ENCODE data around the gene FBLN5. TPM values are rescaled to one million over a fixed set of nuclear protein-coding genes. Genes with fewer than 3 reads are reported as not detected.

The FBLN5 gene
- total and polyA plus RNA-seq, 9 of the 15 experiments (the other 6 are each of a cell fraction or from before 2014, with no cell fraction given), result 0.11 to 0.22 TPM; not detected in 7

DNA sequence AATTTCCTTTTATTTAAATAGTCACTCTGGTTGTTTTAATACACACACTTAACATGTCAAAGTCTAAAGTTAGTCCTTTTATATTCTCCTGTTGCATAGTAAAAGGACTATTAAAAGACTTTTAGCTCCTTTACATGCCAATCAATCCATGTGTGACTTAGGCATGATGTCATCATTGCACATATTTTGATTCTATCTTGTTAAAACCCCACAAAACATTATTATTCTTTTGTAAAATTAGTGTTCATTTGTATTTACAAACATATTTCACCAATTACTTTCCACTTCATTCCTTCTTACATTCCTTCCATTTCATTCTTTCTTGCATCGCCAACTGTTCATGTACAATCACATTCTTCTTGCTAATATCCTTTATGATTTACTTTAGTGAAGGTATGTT, 119.7 kb downstream of the FBLN5 start:
- POLR2A ChIA-PET, result no interaction called here
- CTCF ChIA-PET (ENCODE audit: low intra/inter-chr PET ratio), result no interaction called here
- H3K9ac ChIP-seq (ENCODE audit: insufficient read depth in 1 of 2, low read depth in 2 of 2, low read length in 2 of 2), result no peak overlapping the region
- 86% methylated on average over 1 of the region's 1 CpG for WGBS (ENCODE audit: insufficient coverage, low coverage, missing lambda C conversion rate)
- H3K36me3 ChIP-seq (ENCODE audit: control insufficient read depth, insufficient read depth, low read length), result no peaks in the 10 kb centered on the region
- H3K4me1 ChIP-seq (replicated peaks in 1 of 2; ENCODE audit: control insufficient read depth in 2 of 2, insufficient read depth in 2 of 2, low read length in 2 of 2), result no peaks in the 10 kb centered on the region; a peak in 1 of 5 replicates
- H3K79me2 ChIP-seq (ENCODE audit: control insufficient read depth, insufficient read depth, low read length), result no peaks in the 10 kb centered on the region; the same call in 2 of the 3 replicates
- no peak for DNase-seq (ENCODE audit: extremely low read depth in 1 of 4, low spot score in 3 of 4)
- no peaks in the 10 kb centered on the region for H3K9me3 ChIP-seq (replicated peaks; ENCODE audit: control insufficient read depth, insufficient read depth, low read depth, low read length)
- H4K20me1 ChIP-seq (replicated peaks; ENCODE audit: control insufficient read depth, insufficient read depth, low read length), result no peaks in the 10 kb centered on the region
- no peak overlapping the region for H3K4me3 ChIP-seq
- no peaks in the 10 kb centered on the region for H3K9me1 ChIP-seq (ENCODE audit: control insufficient read depth, insufficient read depth, low read length)
- H3K4me2 ChIP-seq (ENCODE audit: insufficient read depth, low read length), result no peak overlapping the region
- no peaks in the 10 kb centered on the region for H3K27me3 ChIP-seq (ENCODE audit: control insufficient read depth in 2 of 2, insufficient read depth in 2 of 2, low read length in 2 of 2)
- ATAC-seq, result no peak
- H2AFZ ChIP-seq (ENCODE audit: low read depth, low read length), result no peak overlapping the region
- TF ChIP-seq PTRF (tag; IDR thresholded peaks at IDR 0.05) (no peak), POLR2AphosphoS2 (IDR thresholded peaks at IDR 0.05; ENCODE audit: low read length) (no peak)
- TF ChIP-seq, protein P1, sequence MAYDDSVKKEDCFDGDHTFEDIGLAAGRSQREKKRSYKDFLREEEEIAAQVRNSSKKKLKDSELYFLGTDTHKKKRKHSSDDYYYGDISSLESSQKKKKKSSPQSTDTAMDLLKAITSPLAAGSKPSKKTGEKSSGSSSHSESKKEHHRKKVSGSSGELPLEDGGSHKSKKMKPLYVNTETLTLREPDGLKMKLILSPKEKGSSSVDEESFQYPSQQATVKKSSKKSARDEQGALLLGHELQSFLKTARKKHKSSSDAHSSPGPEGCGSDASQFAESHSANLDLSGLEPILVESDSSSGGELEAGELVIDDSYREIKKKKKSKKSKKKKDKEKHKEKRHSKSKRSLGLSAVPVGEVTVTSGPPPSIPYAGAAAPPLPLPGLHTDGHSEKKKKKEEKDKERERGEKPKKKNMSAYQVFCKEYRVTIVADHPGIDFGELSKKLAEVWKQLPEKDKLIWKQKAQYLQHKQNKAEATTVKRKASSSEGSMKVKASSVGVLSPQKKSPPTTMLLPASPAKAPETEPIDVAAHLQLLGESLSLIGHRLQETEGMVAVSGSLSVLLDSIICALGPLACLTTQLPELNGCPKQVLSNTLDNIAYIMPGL (CRISPR knock-in tag; IDR thresholded peaks at IDR 0.05), result no peak
- TF ChIP-seq, protein P2, sequence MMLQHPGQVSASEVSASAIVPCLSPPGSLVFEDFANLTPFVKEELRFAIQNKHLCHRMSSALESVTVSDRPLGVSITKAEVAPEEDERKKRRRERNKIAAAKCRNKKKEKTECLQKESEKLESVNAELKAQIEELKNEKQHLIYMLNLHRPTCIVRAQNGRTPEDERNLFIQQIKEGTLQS (IDR thresholded peaks at IDR 0.05), result 0 out of 2 replicates have a peak, but pooled peaks have one; percentile 18
- TF ChIP-seq, protein P2 (CRISPR knock-in tag; conservative IDR thresholded peaks at IDR 0.05), result no peak
- no TSS peak for BruUV-seq (replicated peaks)
- intact Hi-C loops (cut with micrococcal nuclease) (no loop called here), in situ Hi-C loops (cut with MboI) (no loop called here)
- H3K27ac ChIP-seq (ENCODE audit: extremely low read depth, low read depth, low read length), result no peak overlapping the region
- no peak for FAIRE-seq

Other genes starting within 250 kb of the FBLN5 start
- gene CATSPERB, start 215.6 kb downstream of the FBLN5 start, total RNA-seq (2014; rRNA removed), result 0.05 and 0.45 TPM in 2 replicates
- 1.1 and 1.4 TPM in 2 replicates for gene CATSPERB, start 215.6 kb downstream of the FBLN5 start, total RNA-seq (2014; rRNA removed; fragmentation: Illumina TruSeq; extraction: Trizol)
- gene CATSPERB, start 215.6 kb downstream of the FBLN5 start, total RNA-seq (2015; rRNA removed; fragmentation: Illumina TruSeq; extraction: Trizol), result 0.98 and 1.0 TPM in 2 replicates
- 0.67 and 0.89 TPM in 2 replicates for gene CATSPERB, start 215.6 kb downstream of the FBLN5 start, total RNA-seq (2021)
- gene CATSPERB, start 215.6 kb downstream of the FBLN5 start, polyA plus RNA-seq (2011; rRNA removed), result 0.18 and 0.38 TPM in 2 replicates
- gene CATSPERB, start 215.6 kb downstream of the FBLN5 start, polyA plus RNA-seq (2014; fragmentation: Illumina TruSeq; extraction: Trizol), result 0.82 and 0.98 TPM in 2 replicates
- gene CATSPERB, start 215.6 kb downstream of the FBLN5 start, polyA plus RNA-seq (2014; fragmentation: Nextera tagmentation; extraction: Ambion mirVana), result 1 to 10 TPM in 1 of 2 experiments, under 1 TPM in 1; 0.76 to 1.0 TPM
- gene CATSPERB, start 215.6 kb downstream of the FBLN5 start, polyA plus RNA-seq (2014; rRNA removed), result 0.98 and 1.4 TPM in 2 replicates
- gene TC2N, start 80.2 kb downstream of the FBLN5 start, total RNA-seq (2014; rRNA removed), result 4.9 and 5.3 TPM in 2 replicates
- gene TC2N, start 80.2 kb downstream of the FBLN5 start, total RNA-seq (2014; rRNA removed; fragmentation: Illumina TruSeq; extraction: Trizol), result 10.1 and 11.5 TPM in 2 replicates
- 11.4 and 12.5 TPM in 2 replicates for gene TC2N, start 80.2 kb downstream of the FBLN5 start, total RNA-seq (2015; rRNA removed; fragmentation: Illumina TruSeq; extraction: Trizol)
- gene TC2N, start 80.2 kb downstream of the FBLN5 start, total RNA-seq (2021), result 8.4 and 9.5 TPM in 2 replicates
- 3.0 and 4.0 TPM in 2 replicates for gene TC2N, start 80.2 kb downstream of the FBLN5 start, polyA plus RNA-seq (2011; rRNA removed)
- 8.0 and 10.4 TPM in 2 replicates for gene TC2N, start 80.2 kb downstream of the FBLN5 start, polyA plus RNA-seq (2014; fragmentation: Illumina TruSeq; extraction: Trizol)
- gene TC2N, start 80.2 kb downstream of the FBLN5 start, polyA plus RNA-seq (2014; fragmentation: Nextera tagmentation; extraction: Ambion mirVana), result 1 to 10 TPM; 2.0 to 2.8 TPM
- gene TC2N, start 80.2 kb downstream of the FBLN5 start, polyA plus RNA-seq (2014; rRNA removed), result 5.2 and 7.3 TPM in 2 replicates
- gene TRIP11, start 92.4 kb upstream of the FBLN5 start, total RNA-seq (2014; rRNA removed), result 5.4 and 6.9 TPM in 2 replicates
- gene TRIP11, start 92.4 kb upstream of the FBLN5 start, total RNA-seq (2014; rRNA removed; fragmentation: Illumina TruSeq; extraction: Trizol), result 12.4 and 14.4 TPM in 2 replicates
- 12.8 and 14.7 TPM in 2 replicates for gene TRIP11, start 92.4 kb upstream of the FBLN5 start, total RNA-seq (2015; rRNA removed; fragmentation: Illumina TruSeq; extraction: Trizol)
- 20.0 and 20.8 TPM in 2 replicates for gene TRIP11, start 92.4 kb upstream of the FBLN5 start, total RNA-seq (2021)
- gene TRIP11, start 92.4 kb upstream of the FBLN5 start, polyA plus RNA-seq (2011; rRNA removed), result 10.9 and 11.9 TPM in 2 replicates
- gene TRIP11, start 92.4 kb upstream of the FBLN5 start, polyA plus RNA-seq (2014; fragmentation: Illumina TruSeq; extraction: Trizol), result 5.1 and 9.7 TPM in 2 replicates
- gene TRIP11, start 92.4 kb upstream of the FBLN5 start, polyA plus RNA-seq (2014; fragmentation: Nextera tagmentation; extraction: Ambion mirVana), result 10 to 100 TPM in 1 of 2 experiments, 1 to 10 TPM in 1; 7.4 to 14.6 TPM
- 4.0 and 5.0 TPM in 2 replicates for gene TRIP11, start 92.4 kb upstream of the FBLN5 start, polyA plus RNA-seq (2014; rRNA removed)
- 14.6 and 16.5 TPM in 2 replicates for gene ATXN3, start 158.9 kb upstream of the FBLN5 start, total RNA-seq (2014; rRNA removed)
- 25.0 and 32.5 TPM in 2 replicates for gene ATXN3, start 158.9 kb upstream of the FBLN5 start, total RNA-seq (2014; rRNA removed; fragmentation: Illumina TruSeq; extraction: Trizol)
- 11.8 and 12.8 TPM in 2 replicates for gene ATXN3, start 158.9 kb upstream of the FBLN5 start, total RNA-seq (2015; rRNA removed; fragmentation: Illumina TruSeq; extraction: Trizol)
- gene ATXN3, start 158.9 kb upstream of the FBLN5 start, total RNA-seq (2021), result 11.3 and 12.6 TPM in 2 replicates
- gene ATXN3, start 158.9 kb upstream of the FBLN5 start, polyA plus RNA-seq (2011; rRNA removed), result 11.2 and 18.2 TPM in 2 replicates
- gene ATXN3, start 158.9 kb upstream of the FBLN5 start, polyA plus RNA-seq (2014; fragmentation: Illumina TruSeq; extraction: Trizol), result 11.3 and 14.2 TPM in 2 replicates
- 10 to 100 TPM; 14.0 to 18.0 TPM for gene ATXN3, start 158.9 kb upstream of the FBLN5 start, polyA plus RNA-seq (2014; fragmentation: Nextera tagmentation; extraction: Ambion mirVana)
- gene ATXN3, start 158.9 kb upstream of the FBLN5 start, polyA plus RNA-seq (2014; rRNA removed), result 12.7 and 17.6 TPM in 2 replicates
- 164 and 330 TPM in 2 replicates for gene NDUFB1, start 174.0 kb upstream of the FBLN5 start, total RNA-seq (2014; rRNA removed)
- gene NDUFB1, start 174.0 kb upstream of the FBLN5 start, total RNA-seq (2014; rRNA removed; fragmentation: Illumina TruSeq; extraction: Trizol), result 323 and 358 TPM in 2 replicates
- gene NDUFB1, start 174.0 kb upstream of the FBLN5 start, total RNA-seq (2015; rRNA removed; fragmentation: Illumina TruSeq; extraction: Trizol), result 248 and 251 TPM in 2 replicates
- gene NDUFB1, start 174.0 kb upstream of the FBLN5 start, total RNA-seq (2021), result 102 TPM in 2 replicates
- 202 and 325 TPM in 2 replicates for gene NDUFB1, start 174.0 kb upstream of the FBLN5 start, polyA plus RNA-seq (2011; rRNA removed)
- gene NDUFB1, start 174.0 kb upstream of the FBLN5 start, polyA plus RNA-seq (2014; fragmentation: Illumina TruSeq; extraction: Trizol), result 294 and 348 TPM in 2 replicates
- 100 to 1,000 TPM; 410 to 431 TPM for gene NDUFB1, start 174.0 kb upstream of the FBLN5 start, polyA plus RNA-seq (2014; fragmentation: Nextera tagmentation; extraction: Ambion mirVana)
- gene NDUFB1, start 174.0 kb upstream of the FBLN5 start, polyA plus RNA-seq (2014; rRNA removed), result 767 and 793 TPM in 2 replicates
- gene CPSF2, start 174.3 kb upstream of the FBLN5 start, total RNA-seq (2014; rRNA removed), result 40.6 and 41.9 TPM in 2 replicates
- 71.3 and 77.7 TPM in 2 replicates for gene CPSF2, start 174.3 kb upstream of the FBLN5 start, total RNA-seq (2014; rRNA removed; fragmentation: Illumina TruSeq; extraction: Trizol)
- gene CPSF2, start 174.3 kb upstream of the FBLN5 start, total RNA-seq (2015; rRNA removed; fragmentation: Illumina TruSeq; extraction: Trizol), result 65.3 and 68.8 TPM in 2 replicates
- 65.4 and 67.8 TPM in 2 replicates for gene CPSF2, start 174.3 kb upstream of the FBLN5 start, total RNA-seq (2021)
- gene CPSF2, start 174.3 kb upstream of the FBLN5 start, polyA plus RNA-seq (2011; rRNA removed), result 32.1 and 48.0 TPM in 2 replicates
- 40.5 and 55.9 TPM in 2 replicates for gene CPSF2, start 174.3 kb upstream of the FBLN5 start, polyA plus RNA-seq (2014; fragmentation: Illumina TruSeq; extraction: Trizol)
- gene CPSF2, start 174.3 kb upstream of the FBLN5 start, polyA plus RNA-seq (2014; fragmentation: Nextera tagmentation; extraction: Ambion mirVana), result 10 to 100 TPM; 20.8 to 25.9 TPM
- gene CPSF2, start 174.3 kb upstream of the FBLN5 start, polyA plus RNA-seq (2014; rRNA removed), result 39.1 and 49.0 TPM in 2 replicates

All from K562 (cell line).